ENCODE results near the gene MSI2.

The MSI2 gene

DNA sequence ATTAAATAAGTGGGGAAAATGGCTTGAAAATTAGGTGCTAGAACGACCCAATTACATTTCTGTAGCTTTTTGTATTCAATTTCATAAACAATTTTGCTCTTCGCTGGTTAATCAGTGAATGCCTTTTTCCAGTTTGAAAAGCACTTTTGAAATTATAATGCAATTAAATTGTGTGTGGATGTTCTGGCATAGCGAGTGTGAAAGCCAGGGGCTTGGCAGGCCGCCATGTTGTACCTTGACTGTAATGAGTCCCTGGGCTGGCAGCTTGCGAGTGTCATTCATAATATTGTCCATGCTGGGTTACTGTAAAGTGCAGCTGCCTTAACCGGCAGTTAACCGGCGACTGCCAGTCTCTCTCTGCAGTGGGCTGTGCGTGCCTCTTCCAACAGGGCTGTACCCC lies 310.9 kb downstream of the MSI2 start:
- Histone ChIP-seq H3K4me1 (ENCODE audit: insufficient read depth, insufficient read length) (peaks cover 5% of the 10 kb centered on the region), H3K4me3 (ENCODE audit: insufficient read length, low read depth) (no peak overlapping the region), H3K36me3 (ENCODE audit: insufficient read depth, insufficient read length, low read length) (no peaks in the 10 kb centered on the region), H3K9me3 (ENCODE audit: insufficient read depth, low read length) (no peaks in the 10 kb centered on the region), H3K27me3 (ENCODE audit: insufficient read depth, insufficient read length) (no peaks in the 10 kb centered on the region), H3K9ac (ENCODE audit: insufficient read length, low read depth) (no peak overlapping the region)
- no peak for DNase-seq (ENCODE audit: low read depth, low spot score)
- TF ChIP-seq ZNF274 (IDR thresholded peaks at IDR 0.05; ENCODE audit: low read depth, low read length) (no peak), YY1 (IDR thresholded peaks at IDR 0.05; ENCODE audit: insufficient read depth, insufficient read length) (no peak), SUZ12 (IDR thresholded peaks at IDR 0.05; ENCODE audit: extremely low read depth, insufficient read depth, insufficient read length) (no peak)

GRCh38 chr17:57568340-57568739 lies 312.0 kb downstream of the MSI2 start:
- H3K9ac ChIP-seq (ENCODE audit: insufficient read length, low read depth): no peak overlapping the region
- no peak overlapping the region for H3K4me3 ChIP-seq (ENCODE audit: insufficient read length, low read depth)
- peaks cover 5% of the 10 kb centered on the region for H3K4me1 ChIP-seq (ENCODE audit: insufficient read depth, insufficient read length)
- no peaks in the 10 kb centered on the region for H3K36me3 ChIP-seq (ENCODE audit: insufficient read depth, insufficient read length, low read length)
- no peaks in the 10 kb centered on the region for H3K27me3 ChIP-seq (ENCODE audit: insufficient read depth, insufficient read length)
- no peaks in the 10 kb centered on the region for H3K9me3 ChIP-seq (ENCODE audit: insufficient read depth, low read length)
- TF ChIP-seq ZNF274 (IDR thresholded peaks at IDR 0.05; ENCODE audit: low read depth, low read length) (no peak), SUZ12 (IDR thresholded peaks at IDR 0.05; ENCODE audit: extremely low read depth, insufficient read depth, insufficient read length) (no peak)
- DNase-seq (ENCODE audit: low read depth, low spot score): no peak

- H3K4me1 ChIP-seq (ENCODE audit: insufficient read depth, insufficient read length): peaks cover 5% of the 10 kb centered on the region
- no peak for TF ChIP-seq YY1 (IDR thresholded peaks at IDR 0.05; ENCODE audit: insufficient read depth, insufficient read length)
- TF ChIP-seq ZNF274 (IDR thresholded peaks at IDR 0.05; ENCODE audit: low read depth, low read length): no peak
- TF ChIP-seq SUZ12 (IDR thresholded peaks at IDR 0.05; ENCODE audit: extremely low read depth, insufficient read depth, insufficient read length): no peak
- no peaks in the 10 kb centered on the region for H3K27me3 ChIP-seq (ENCODE audit: insufficient read depth, insufficient read length)
- H3K4me3 ChIP-seq (ENCODE audit: insufficient read length, low read depth): no peak overlapping the region
- no peaks in the 10 kb centered on the region for H3K9me3 ChIP-seq (ENCODE audit: insufficient read depth, low read length)
- H3K36me3 ChIP-seq (ENCODE audit: insufficient read depth, insufficient read length, low read length): no peaks in the 10 kb centered on the region
- DNase-seq (ENCODE audit: low read depth, low spot score): no peak
- H3K9ac ChIP-seq (ENCODE audit: insufficient read length, low read depth): no peak overlapping the region
Measured at GRCh38 chr17:57569021-57569420, 312.7 kb downstream of the MSI2 start.

- no peak overlapping the region for H3K9ac ChIP-seq (ENCODE audit: insufficient read length, low read depth)
- DNase-seq (ENCODE audit: low read depth, low spot score): no peak
- no peaks in the 10 kb centered on the region for H3K36me3 ChIP-seq (ENCODE audit: insufficient read depth, insufficient read length, low read length)
- TF ChIP-seq SUZ12 (IDR thresholded peaks at IDR 0.05; ENCODE audit: extremely low read depth, insufficient read depth, insufficient read length) (no peak), ZNF274 (IDR thresholded peaks at IDR 0.05; ENCODE audit: low read depth, low read length) (no peak), YY1 (IDR thresholded peaks at IDR 0.05; ENCODE audit: insufficient read depth, insufficient read length) (no peak)
- peaks cover 5% of the 10 kb centered on the region for H3K4me1 ChIP-seq (ENCODE audit: insufficient read depth, insufficient read length)
- H3K27me3 ChIP-seq (ENCODE audit: insufficient read depth, insufficient read length): no peaks in the 10 kb centered on the region
- H3K4me3 ChIP-seq (ENCODE audit: insufficient read length, low read depth): no peak overlapping the region
- no peaks in the 10 kb centered on the region for H3K9me3 ChIP-seq (ENCODE audit: insufficient read depth, low read length)
Measured at GRCh38 chr17:57569853-57570252, 313.5 kb downstream of the MSI2 start.

GRCh38 chr17:57570724-57571344 lies 314.5 kb downstream of the MSI2 start:
- TF ChIP-seq SUZ12 (IDR thresholded peaks at IDR 0.05; ENCODE audit: extremely low read depth, insufficient read depth, insufficient read length) (no peak), YY1 (IDR thresholded peaks at IDR 0.05; ENCODE audit: insufficient read depth, insufficient read length) (no peak), ZNF274 (IDR thresholded peaks at IDR 0.05; ENCODE audit: low read depth, low read length) (no peak)
- no peak overlapping the region for H3K4me3 ChIP-seq (ENCODE audit: insufficient read length, low read depth)
- H3K27me3 ChIP-seq (ENCODE audit: insufficient read depth, insufficient read length): no peaks in the 10 kb centered on the region
- H3K9me3 ChIP-seq (ENCODE audit: insufficient read depth, low read length): no peaks in the 10 kb centered on the region
- H3K4me1 ChIP-seq (ENCODE audit: insufficient read depth, insufficient read length): peaks cover 10% of the 10 kb centered on the region
- no peak for DNase-seq (ENCODE audit: low read depth, low spot score)
- H3K36me3 ChIP-seq (ENCODE audit: insufficient read depth, insufficient read length, low read length): no peaks in the 10 kb centered on the region
- no peak overlapping the region for H3K9ac ChIP-seq (ENCODE audit: insufficient read length, low read depth)

DNA sequence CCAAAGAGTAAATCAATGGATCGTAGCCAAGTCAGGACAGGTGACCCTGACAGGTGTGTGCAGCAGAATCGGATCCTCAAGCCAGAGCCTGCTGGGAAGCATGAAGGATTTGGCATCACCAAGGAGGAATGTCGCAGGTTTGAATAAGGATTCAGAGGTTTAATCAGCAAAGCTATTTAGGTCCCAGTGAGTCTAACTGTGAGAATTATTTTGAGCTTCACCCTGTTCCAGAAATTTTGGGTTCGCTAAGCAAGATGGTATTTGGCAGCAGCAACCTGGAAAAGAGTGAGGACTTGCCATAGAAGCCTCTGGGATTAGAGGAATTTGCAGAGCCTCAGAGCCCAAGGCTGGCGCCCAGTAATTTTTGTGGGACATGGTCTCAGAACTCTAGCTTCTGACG lies 315.7 kb downstream of the MSI2 start:
- Histone ChIP-seq H3K4me1 (ENCODE audit: insufficient read depth, insufficient read length) (peaks cover 10% of the 10 kb centered on the region), H3K9ac (ENCODE audit: insufficient read length, low read depth) (no peak overlapping the region), H3K4me3 (ENCODE audit: insufficient read length, low read depth) (no peak overlapping the region), H3K27me3 (ENCODE audit: insufficient read depth, insufficient read length) (no peaks in the 10 kb centered on the region), H3K36me3 (ENCODE audit: insufficient read depth, insufficient read length, low read length) (no peaks in the 10 kb centered on the region), H3K9me3 (ENCODE audit: insufficient read depth, low read length) (no peaks in the 10 kb centered on the region)
- TF ChIP-seq YY1 (IDR thresholded peaks at IDR 0.05; ENCODE audit: insufficient read depth, insufficient read length) (no peak), SUZ12 (IDR thresholded peaks at IDR 0.05; ENCODE audit: extremely low read depth, insufficient read depth, insufficient read length) (no peak), ZNF274 (IDR thresholded peaks at IDR 0.05; ENCODE audit: low read depth, low read length) (no peak)
- DNase-seq (ENCODE audit: low read depth, low spot score): no peak

DNA sequence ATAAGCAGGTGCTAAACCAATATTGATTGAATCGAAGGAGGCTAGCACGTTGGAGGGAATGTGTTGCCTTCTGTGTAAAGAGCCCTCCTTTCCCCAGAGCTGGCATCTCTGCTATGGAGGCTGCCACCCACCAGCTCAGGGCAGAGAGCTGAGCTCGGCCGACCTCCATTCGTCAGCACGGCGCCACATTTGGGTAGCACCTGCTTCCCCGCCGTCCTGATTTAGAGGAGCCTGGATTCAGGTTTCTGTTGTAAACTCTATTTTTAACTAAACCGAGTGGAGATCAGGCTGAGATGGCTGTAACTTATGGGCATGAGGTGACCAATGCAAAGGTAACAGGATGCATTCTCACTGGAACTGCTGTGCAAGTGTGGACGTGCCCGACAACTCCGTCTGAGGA lies 316.3 kb downstream of the MSI2 start:
- Histone ChIP-seq H3K36me3 (ENCODE audit: insufficient read depth, insufficient read length, low read length) (no peaks in the 10 kb centered on the region), H3K9me3 (ENCODE audit: insufficient read depth, low read length) (no peaks in the 10 kb centered on the region)
- TF ChIP-seq SUZ12 (IDR thresholded peaks at IDR 0.05; ENCODE audit: extremely low read depth, insufficient read depth, insufficient read length) (no peak), ZNF274 (IDR thresholded peaks at IDR 0.05; ENCODE audit: low read depth, low read length) (no peak), YY1 (IDR thresholded peaks at IDR 0.05; ENCODE audit: insufficient read depth, insufficient read length) (no peak)

More for the DNA sequence above, 316.3 kb downstream of the MSI2 start:
- H3K4me3 ChIP-seq (ENCODE audit: insufficient read length, low read depth): no peak overlapping the region
- peaks cover 10% of the 10 kb centered on the region for H3K4me1 ChIP-seq (ENCODE audit: insufficient read depth, insufficient read length)
- no peak overlapping the region for H3K9ac ChIP-seq (ENCODE audit: insufficient read length, low read depth)
- no peak for DNase-seq (ENCODE audit: low read depth, low spot score)
- H3K27me3 ChIP-seq (ENCODE audit: insufficient read depth, insufficient read length): no peaks in the 10 kb centered on the region
